Astrocyte (in vitro differentiated cells and primary cell): ENCODE measurements around the gene SAMD4A.

Experiments used
- CTCF ChIP-seq: IDR thresholded peaks from 2 replicates; pipeline ENCODE4 v1.5.1; 2011; ENCODE audit warnings: low read depth, mild to moderate bottlenecking, inconsistent platforms, low read length, moderate library complexity; ENCODE audit not compliant: insufficient read depth
- EZH2 ChIP-seq: IDR thresholded peaks from 2 replicates; pipeline ENCODE4 v1.6.1; 2012; ENCODE audit warnings: mild to moderate bottlenecking, low read length, inconsistent platforms; ENCODE audit not compliant: insufficient read depth

GRCh38 chr14:54805070-54805444 lies 238.1 kb downstream of the SAMD4A start:
- no peak for TF ChIP-seq CTCF
- TF ChIP-seq EZH2: no peak
